HK-2 (cell line): Measurements from ENCODE around the gene PDIA6.
"Not testable (repeated sequence)": the region's sequence is repeated elsewhere in the genome, so short reads cannot be mapped to it uniquely, and the experiment has no call there.

Source experiments
- DNase-seq: peaks from one replicate; pipeline ENCODE4 v3.0.0-alpha.2; 2018; ENCODE audit not compliant: unreplicated experiment

PDIA6 gene

DNA sequence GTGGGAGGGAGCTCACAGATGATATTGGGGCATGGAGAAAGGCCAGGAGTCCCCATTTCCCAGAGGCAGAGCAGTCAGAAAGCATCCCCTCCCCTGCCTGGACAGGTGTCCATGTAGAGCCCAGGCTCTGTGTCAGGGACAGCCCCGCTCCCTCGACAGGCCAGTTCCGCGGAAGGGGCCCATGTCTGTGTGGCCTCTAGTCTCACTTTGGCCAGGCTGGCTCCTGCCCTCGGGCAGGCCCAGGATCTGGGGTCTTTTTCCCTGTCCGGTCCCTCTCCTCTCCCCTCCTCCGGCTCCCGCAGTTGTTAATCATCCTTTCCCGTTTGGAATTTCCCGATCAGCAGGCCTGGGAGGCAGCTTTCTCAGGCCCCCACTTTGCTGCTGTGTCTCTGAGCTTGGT lies 20.4 kb upstream of the PDIA6 start:
- no peak for DNase-seq

DNA sequence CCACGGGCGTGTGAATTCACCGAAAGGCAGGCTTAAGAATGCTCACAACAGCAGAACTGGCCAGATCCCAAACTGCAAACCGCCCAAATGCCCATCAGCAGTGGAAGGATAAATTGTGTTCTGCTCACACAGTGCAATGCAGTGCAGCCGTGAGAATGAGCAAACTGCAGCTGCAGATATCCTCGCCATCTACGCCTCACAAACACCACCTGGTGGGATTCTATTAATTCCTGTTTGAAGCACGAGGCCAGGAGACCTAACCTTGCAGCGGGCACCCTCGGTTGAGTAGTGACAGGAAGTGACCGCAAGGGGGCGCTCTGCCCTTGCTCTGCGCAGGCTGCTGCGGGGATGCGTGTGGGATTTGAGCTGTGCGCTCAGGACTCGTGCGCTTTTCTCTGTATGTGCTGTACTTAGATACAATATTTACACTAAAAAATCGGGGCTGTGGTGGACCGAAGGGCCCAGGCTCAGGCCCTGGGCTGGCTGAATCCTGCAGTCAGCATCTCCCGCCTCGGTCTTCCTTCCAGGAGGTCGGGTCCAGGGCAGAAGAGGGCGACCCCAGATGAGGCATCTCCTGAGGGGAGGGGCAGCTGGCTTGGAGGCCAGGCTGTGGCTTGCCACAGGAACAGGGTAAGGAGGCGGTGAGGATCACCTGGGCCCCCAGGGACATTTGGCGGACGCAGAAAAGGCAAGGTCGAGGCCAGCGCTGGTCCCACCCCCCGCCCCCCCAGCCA lies 19.8 kb upstream of the PDIA6 start:
- peak; percentile 85 for DNase-seq

DNA sequence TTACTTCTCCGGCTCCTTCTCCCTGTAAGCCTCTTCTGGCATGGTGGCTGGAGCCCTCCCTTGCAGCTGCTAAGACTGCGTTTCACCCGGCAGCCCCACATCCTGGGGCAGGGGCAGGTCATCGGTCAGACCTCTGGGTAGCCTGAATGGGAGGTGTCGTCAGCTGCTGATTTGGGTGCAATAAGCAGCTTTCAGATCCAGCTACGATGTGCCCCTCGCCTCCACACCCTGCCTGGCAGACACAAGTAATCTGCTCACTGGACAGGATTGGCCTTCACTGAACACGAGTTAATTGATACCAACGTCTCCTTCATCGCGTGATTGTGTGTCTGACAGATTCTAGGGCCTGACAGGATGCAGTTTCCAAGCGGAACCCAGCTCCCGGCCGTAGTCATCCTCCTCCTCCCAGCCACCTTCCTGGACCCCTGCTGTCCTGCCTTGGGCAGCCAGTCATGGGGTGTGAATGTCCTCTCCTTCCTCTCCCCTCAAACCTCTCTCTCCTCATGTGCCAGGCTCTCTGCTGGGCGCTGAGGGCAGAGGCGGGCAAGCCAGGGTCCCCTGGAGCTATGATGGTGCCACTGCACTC lies 18.9 kb upstream of the PDIA6 start:
- DNase-seq = no peak

- DNase-seq = no peak
Measured at GRCh38 chr2:10830641-10831399, 18.2 kb upstream of the PDIA6 start.

DNA sequence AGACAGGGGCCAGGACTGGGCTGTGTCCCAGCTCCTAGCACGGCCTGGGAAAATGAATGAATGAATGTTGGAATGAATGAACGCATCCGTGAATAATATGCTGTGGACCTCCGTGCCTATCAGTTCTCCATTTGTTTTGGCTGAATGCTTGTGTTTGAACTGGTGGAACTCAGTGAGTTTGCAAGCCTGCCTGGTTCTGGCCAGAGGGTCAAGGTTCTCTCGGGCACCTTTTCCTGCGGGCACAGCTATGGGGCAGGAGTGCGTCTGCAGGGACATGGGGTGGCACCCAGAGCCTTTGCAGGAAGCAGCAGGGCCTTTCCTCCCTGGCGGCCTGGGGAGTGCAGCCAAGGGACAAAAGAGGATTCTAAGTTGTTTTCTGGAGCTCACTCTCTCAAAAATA lies 17.6 kb upstream of the PDIA6 start:
- DNase-seq = no peak

GRCh38 chr2:10829299-10829698 lies 16.7 kb upstream of the PDIA6 start:
- DNase-seq = no peak

GRCh38 chr2:10828346-10828745 lies 15.8 kb upstream of the PDIA6 start:
- DNase-seq = no peak

DNA sequence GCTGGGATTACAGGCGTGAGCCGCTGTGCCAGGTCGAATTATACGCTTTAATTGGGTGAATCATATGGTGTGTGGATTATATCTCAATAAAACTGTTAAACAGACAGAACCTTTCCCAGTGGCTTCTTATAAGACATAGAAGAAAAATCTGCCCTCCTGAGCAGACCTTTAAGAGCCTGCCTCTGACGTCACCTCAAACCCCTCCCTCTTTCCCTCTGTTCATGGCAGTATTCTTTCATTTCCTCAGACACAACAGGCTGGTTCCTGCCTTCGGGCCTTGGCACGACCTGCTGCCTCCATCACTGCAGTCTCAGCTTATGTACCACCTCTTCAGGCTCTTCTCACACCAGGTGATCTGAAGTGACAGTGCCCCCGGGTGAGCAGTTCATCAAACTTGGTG lies 14.0 kb upstream of the PDIA6 start:
- no peak for DNase-seq

- no peak for DNase-seq
Measured at GRCh38 chr2:10826026-10826425, 13.4 kb upstream of the PDIA6 start.

DNA sequence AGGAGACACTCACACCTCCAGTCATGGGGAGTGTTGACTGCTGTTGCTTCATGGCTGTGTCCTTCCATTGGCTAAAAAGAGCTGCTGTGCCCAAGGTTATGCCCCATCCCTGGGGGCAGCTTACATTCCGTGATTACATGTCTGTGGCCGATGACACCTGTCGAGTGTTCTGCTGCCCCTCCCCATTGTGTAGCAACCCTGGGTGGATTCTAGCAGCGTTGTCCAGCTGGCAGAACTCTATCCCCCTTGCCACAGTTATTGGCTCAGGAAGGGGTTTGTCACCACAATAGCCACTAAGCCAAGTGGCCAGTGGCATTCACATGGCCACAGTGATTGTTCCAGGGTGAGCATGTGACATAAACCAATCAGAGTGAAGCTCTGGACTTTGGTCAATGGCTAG lies 11.6 kb upstream of the PDIA6 start:
- no peak for DNase-seq

DNA sequence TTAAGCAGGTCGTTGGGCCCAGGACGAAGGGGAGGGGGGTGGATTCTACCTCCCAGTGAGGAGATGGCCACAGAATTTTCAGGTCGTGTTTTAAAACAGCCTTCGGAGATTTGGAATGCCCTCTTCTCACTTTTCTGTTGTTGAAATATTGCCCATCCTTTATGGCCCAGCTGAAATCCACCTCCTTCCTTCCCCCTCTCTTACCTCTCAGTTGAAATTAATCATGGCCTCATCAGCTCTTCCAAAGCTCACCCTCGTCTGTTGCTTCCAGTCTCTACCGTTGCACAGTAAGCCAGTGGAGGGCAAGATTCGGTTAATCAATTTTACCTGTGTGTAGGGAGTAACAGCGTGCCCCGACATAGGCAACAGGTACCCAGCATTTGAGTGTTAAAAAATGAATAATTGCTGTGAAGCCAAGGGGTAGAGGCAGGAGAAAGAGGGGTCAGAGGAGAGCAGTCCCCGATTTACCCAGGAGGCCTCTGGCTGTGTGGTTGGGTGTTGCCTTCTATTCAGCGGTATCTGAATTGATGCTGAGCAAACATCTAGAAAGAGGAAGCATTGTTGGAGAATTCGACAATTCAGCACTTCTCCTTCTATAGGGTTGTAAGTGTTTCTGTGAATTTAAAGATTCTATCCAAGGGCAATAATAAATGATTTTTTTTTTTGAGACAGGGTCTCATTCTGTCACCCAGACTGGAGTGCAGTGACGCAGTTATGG lies 8.6 kb upstream of the PDIA6 start:
- DNase-seq = no peak

- no peak for DNase-seq
Measured at GRCh38 chr2:10820562-10820961, 8.0 kb upstream of the PDIA6 start.

- DNase-seq = no peak
Measured at GRCh38 chr2:10819714-10820314, 7.2 kb upstream of the PDIA6 start.

DNA sequence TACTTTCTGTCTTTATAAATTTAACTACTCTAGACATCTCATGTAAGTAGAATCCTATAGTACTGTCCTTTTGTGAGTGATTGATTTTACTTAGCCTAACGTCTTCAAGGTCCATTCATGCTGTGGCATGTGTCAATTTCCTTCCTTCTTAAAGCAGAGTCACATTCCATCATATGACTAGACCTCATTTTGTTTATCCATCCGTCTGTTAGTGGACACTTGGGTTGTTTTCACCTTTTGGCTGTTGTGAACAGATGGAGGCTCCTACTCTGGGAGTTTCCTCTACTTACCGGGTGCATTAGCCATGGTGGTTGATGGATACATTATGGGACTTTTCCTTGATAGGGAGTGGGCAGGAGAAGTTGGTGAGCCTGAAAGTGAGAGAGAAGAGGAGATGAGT lies 6.4 kb upstream of the PDIA6 start:
- DNase-seq = no peak

DNA sequence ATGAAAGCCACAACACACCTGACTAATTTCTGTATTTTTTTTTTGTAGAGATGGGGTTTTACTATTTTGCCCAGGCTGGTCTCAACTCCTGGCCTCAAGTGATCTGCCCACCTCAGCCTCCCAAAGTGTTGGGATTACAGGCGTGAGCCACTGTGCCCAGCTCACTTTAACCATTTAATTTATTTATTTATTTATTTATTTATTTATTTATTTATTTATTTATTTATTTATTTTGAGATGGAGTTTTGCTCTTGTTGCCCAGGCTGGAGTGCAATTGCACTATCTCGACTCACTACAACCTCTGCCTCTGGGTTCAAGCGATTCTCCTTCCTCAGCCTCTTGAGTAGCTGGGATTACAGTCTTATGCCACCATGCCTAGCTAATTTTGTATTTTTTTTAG lies 5.7 kb upstream of the PDIA6 start:
- DNase-seq = not testable (repeated sequence)

DNA sequence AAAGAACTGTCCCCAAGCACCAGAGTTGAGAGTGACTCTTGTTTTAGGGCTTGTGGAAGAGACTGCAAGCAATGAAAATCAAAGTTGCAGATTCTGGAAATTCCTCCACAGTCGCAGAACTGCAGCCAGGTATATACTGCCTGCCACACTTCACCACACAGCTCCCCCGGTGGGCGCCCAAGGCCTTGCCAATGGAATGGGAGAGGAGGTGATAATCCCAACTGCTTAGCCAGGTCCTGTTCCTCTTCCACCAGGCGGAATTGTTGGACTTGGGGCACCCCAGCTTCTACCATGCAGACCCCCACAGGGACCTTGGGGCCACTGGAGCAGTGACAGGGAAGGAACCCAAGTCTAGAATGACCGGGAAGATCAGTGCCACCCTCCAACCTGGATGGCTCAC lies 4.8 kb upstream of the PDIA6 start:
- peak; percentile 39 for DNase-seq

GRCh38 chr2:10814571-10815331 lies 2.2 kb upstream of the PDIA6 start:
- DNase-seq = no peak

DNA sequence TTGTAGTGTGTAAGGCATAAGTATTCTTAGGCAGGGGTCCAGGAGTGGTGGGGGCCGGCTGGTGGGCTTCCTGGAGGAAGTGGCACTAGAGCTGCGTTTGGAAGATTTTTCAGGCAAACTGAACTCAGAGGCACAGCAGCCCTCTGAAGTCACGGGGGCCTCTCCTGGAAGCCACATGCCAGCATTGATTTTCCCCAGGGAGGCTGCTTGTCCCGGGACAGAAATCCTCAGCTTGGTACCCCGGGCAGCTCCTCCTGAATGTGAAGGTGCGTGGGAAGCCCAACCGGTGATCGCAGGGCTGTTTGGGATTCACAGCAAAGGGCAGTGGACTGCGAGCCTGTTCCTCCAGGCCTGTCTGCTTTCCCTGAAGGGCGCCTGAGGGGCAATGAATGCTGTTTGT lies 1.6 kb upstream of the PDIA6 start:
- no peak for DNase-seq

- not testable (repeated sequence) for DNase-seq
Measured at GRCh38 chr2:10813163-10814138, 866 bp upstream of the PDIA6 start.

DNA sequence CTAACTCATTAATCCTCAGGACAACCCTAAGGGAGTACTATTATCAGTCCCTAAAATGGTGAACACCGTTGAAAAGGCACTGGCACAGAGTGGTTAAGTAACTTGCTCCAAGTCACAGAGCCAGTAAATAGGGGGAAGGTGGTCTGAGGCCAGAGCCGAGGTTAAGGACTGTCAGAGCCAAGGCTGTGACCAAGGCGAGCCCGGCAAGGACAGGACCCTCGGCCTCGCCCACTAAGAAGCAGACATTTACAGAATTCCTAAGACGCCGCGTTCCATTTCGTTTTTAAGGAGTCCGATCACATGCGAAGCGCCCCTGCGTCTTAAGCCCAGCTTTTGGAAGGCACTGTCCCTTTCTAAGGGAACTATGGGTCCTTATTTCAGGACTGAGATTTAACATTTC lies 1.1 kb downstream of the PDIA6 start:
- DNase-seq = no peak
